UCSD-AML1 (cell line): Measurements from ENCODE around the gene EGFL7.
"Not testable (repeated sequence)": the region's sequence is repeated elsewhere in the genome, so short reads cannot be mapped to it uniquely, and the experiment has no call there.

Experiments
- DNase-seq: peaks from one replicate; lab custom pipeline; 2025; ENCODE audit not compliant: unreplicated experiment; lab: John Stamatoyannopoulos, UW

The EGFL7 gene

GRCh38 chr9:136696502-136696901, 33.8 kb downstream of the EGFL7 start:
- DNase-seq = no peak

- no peak for DNase-seq
Measured at GRCh38 chr9:136697146-136697820, 34.6 kb downstream of the EGFL7 start.

GRCh38 chr9:136697821-136698526, 35.3 kb downstream of the EGFL7 start:
- no peak for DNase-seq

GRCh38 chr9:136698635-136699246, 36.0 kb downstream of the EGFL7 start:
- DNase-seq = no peak

- DNase-seq = no peak
Measured at GRCh38 chr9:136700304-136700703, 37.6 kb downstream of the EGFL7 start.

GRCh38 chr9:136700959-136701667, 38.4 kb downstream of the EGFL7 start:
- DNase-seq = peak; percentile 43

- no peak for DNase-seq
Measured at GRCh38 chr9:136701668-136702053, 38.9 kb downstream of the EGFL7 start.

GRCh38 chr9:136703276-136703860, 40.7 kb downstream of the EGFL7 start:
- DNase-seq = peak; percentile 59

- not testable (repeated sequence) for DNase-seq
Measured at GRCh38 chr9:136704741-136705140, 42.0 kb downstream of the EGFL7 start.

- no peak for DNase-seq
Measured at GRCh38 chr9:136705564-136705963, 42.8 kb downstream of the EGFL7 start.

- no peak for DNase-seq
Measured at GRCh38 chr9:136707011-136707410, 44.3 kb downstream of the EGFL7 start.

- DNase-seq = no peak
Measured at GRCh38 chr9:136707849-136708517, 45.3 kb downstream of the EGFL7 start.

- no peak for DNase-seq
Measured at GRCh38 chr9:136709454-136710109, 46.9 kb downstream of the EGFL7 start.

- DNase-seq = no peak
Measured at GRCh38 chr9:136710543-136710942, 47.8 kb downstream of the EGFL7 start.

GRCh38 chr9:136711219-136711648, 48.5 kb downstream of the EGFL7 start:
- not testable (repeated sequence) for DNase-seq

- DNase-seq = peak; percentile 82
Measured at GRCh38 chr9:136711751-136712689, 49.3 kb downstream of the EGFL7 start, which contains the start of gene DIPK1B. DIPK1B (plus strand) TSS chr9:136712572; CDS start chr9:136712666, 94 bp downstream.

GRCh38 chr9:136712690-136713544, 50.2 kb downstream of the EGFL7 start:
- DNase-seq = no peak

- DNase-seq = peak; percentile 35
Measured at GRCh38 chr9:136713550-136713949, 50.8 kb downstream of the EGFL7 start.
